HEK293 (cell line): ENCODE results near the gene PC.

Experiments used
- CTCF ChIA-PET: fragments of 350-600 bp; formaldehyde crosslinking; extraction: SDS; loops from one replicate; lab custom pipeline; 2021; ENCODE audit warnings: antibody characterized with exemption; lab: Yijun Ruan, JAX
- POLR2A ChIA-PET: fragments of 300-600 bp; formaldehyde crosslinking; extraction: SDS; loops from one replicate; lab custom pipeline; 2020; ENCODE audit warnings: antibody characterized with exemption, inconsistent platforms; lab: Yijun Ruan, JAX
- H3K27ac ChIP-seq: fragments of 200-500 bp; sonication (Bioruptor generic); 2 replicates; pipeline ENCODE4 v1.5.1; 2014; ENCODE audit warnings: low read depth, low read length, control low read depth, inconsistent platforms; ENCODE audit errors: extremely low read depth
- H3K36me3 ChIP-seq, 2 experiments: fragments of 200-500 bp in 1 of 2; sonication (Bioruptor generic) in 1 of 2; 1 replicate in 1 of 2; 2 replicates in 1 of 2; pipeline ENCODE4 v1.5.1; 2014 to 2017; ENCODE audit warnings: inconsistent platforms in 2 of 2, low read length in 2 of 2; ENCODE audit not compliant: control insufficient read depth in 2 of 2, insufficient read depth in 1 of 2
- H3K4me1 ChIP-seq: fragments of 200-500 bp; sonication (Bioruptor generic); 2 replicates; pipeline ENCODE4 v1.5.1; 2014; ENCODE audit warnings: mild to moderate bottlenecking, low read length, inconsistent platforms; ENCODE audit not compliant: control insufficient read depth, insufficient read depth
- H3K4me3 ChIP-seq: 2 replicates; pipeline ENCODE4 v1.5.1; 2011; ENCODE audit warnings: low read depth, mild to moderate bottlenecking, control low read depth, low read length, moderate library complexity
- H3K9me3 ChIP-seq: fragments of 200-500 bp; sonication (Bioruptor generic); 2 replicates; pipeline ENCODE4 v1.5.1; 2014; ENCODE audit warnings: low read depth, low read length, inconsistent platforms; ENCODE audit not compliant: control insufficient read depth, insufficient read depth
- GLI2 ChIP-seq: fragments of 450-650 bp; formaldehyde crosslinking; IDR thresholded peaks from 2 replicates; pipeline ENCODE4; 2017; ENCODE audit warnings: missing biosample characterization, missing genetic modification characterization, low read depth, borderline replicate concordance
- PRDM1 ChIP-seq: fragments of 450-650 bp; formaldehyde crosslinking; IDR thresholded peaks from 2 replicates; pipeline ENCODE4; 2016; ENCODE audit warnings: missing biosample characterization, missing genetic modification characterization
- SCRT1 ChIP-seq: fragments of 450-650 bp; formaldehyde crosslinking; IDR thresholded peaks from 2 replicates; pipeline ENCODE4 v1.5.1; 2016; ENCODE audit warnings: missing biosample characterization, missing genetic modification characterization, borderline replicate concordance
- ZBTB1 ChIP-seq: fragments of 450-650 bp; formaldehyde crosslinking; IDR thresholded peaks from 2 replicates; pipeline ENCODE4 v1.5.1; 2016; ENCODE audit warnings: missing biosample characterization, missing genetic modification characterization
- ZNF132 ChIP-seq: fragments of 450-650 bp; formaldehyde crosslinking; IDR thresholded peaks from 2 replicates; pipeline ENCODE4 v1.5.1; 2017; ENCODE audit warnings: missing biosample characterization, missing genetic modification characterization, borderline replicate concordance
- ZNF146 ChIP-seq: fragments of 450-650 bp; formaldehyde crosslinking; IDR thresholded peaks from 2 replicates; pipeline ENCODE4 v1.5.1; 2016; ENCODE audit warnings: missing biosample characterization, missing genetic modification characterization
- ZNF169 ChIP-seq: fragments of 450-650 bp; formaldehyde crosslinking; IDR thresholded peaks from 2 replicates; pipeline ENCODE4 v1.5.1; 2016; ENCODE audit warnings: missing biosample characterization, missing genetic modification characterization
- ZNF239 ChIP-seq: fragments of 450-650 bp; formaldehyde crosslinking; IDR thresholded peaks from 2 replicates; pipeline ENCODE4 v1.5.1; 2016; ENCODE audit warnings: missing biosample characterization, missing genetic modification characterization
- ZNF274 ChIP-seq, 2 experiments: fragments of 200-500 bp in 1 of 2; fragments of 450-650 bp in 1 of 2; sonication (Bioruptor generic) in 1 of 2; formaldehyde crosslinking in 1 of 2; IDR thresholded peaks; 2 replicates each; pipeline versions ENCODE4 v1.5.1 to v1.6.1; 2014 to 2016; ENCODE audit warnings: borderline replicate concordance in 1 of 2, inconsistent platforms in 1 of 2, low read length in 1 of 2, missing biosample characterization in 1 of 2, missing genetic modification characterization in 1 of 2
- ZNF292 ChIP-seq: fragments of 450-650 bp; formaldehyde crosslinking; IDR thresholded peaks from 2 replicates; pipeline ENCODE4 v1.5.1; 2016; ENCODE audit warnings: low read depth, missing biosample characterization, missing genetic modification characterization, borderline replicate concordance
- ZNF423 ChIP-seq: fragments of 450-650 bp; formaldehyde crosslinking; IDR thresholded peaks from 2 replicates; pipeline ENCODE4 v1.5.1; 2016; ENCODE audit warnings: missing biosample characterization, missing genetic modification characterization
- ZNF660 ChIP-seq: fragments of 450-650 bp; IDR thresholded peaks from 2 replicates; pipeline ENCODE4 v1.5.1; 2018; ENCODE audit warnings: missing biosample characterization, mild to moderate bottlenecking, missing genetic modification characterization
- ZNF747 ChIP-seq: fragments of 450-650 bp; formaldehyde crosslinking; IDR thresholded peaks from 2 replicates; pipeline ENCODE4 v1.5.1; 2016; ENCODE audit warnings: missing biosample characterization, missing genetic modification characterization
- ZXDB ChIP-seq: fragments of 450-650 bp; formaldehyde crosslinking; IDR thresholded peaks from 2 replicates; pipeline ENCODE4 v1.5.1; 2016; ENCODE audit warnings: missing biosample characterization, missing genetic modification characterization
- TF ChIP-seq, protein P1 (sequence below): fragments of 450-650 bp; formaldehyde crosslinking; IDR thresholded peaks from 2 replicates; pipeline ENCODE4 v1.5.1; 2016; ENCODE audit warnings: missing biosample characterization, missing genetic modification characterization
- TF ChIP-seq, protein P2 (sequence below): fragments of 450-650 bp; formaldehyde crosslinking; IDR thresholded peaks from 2 replicates; pipeline ENCODE4 v1.5.1; 2016; ENCODE audit warnings: missing biosample characterization, missing genetic modification characterization
- TF ChIP-seq, protein P3 (sequence below): fragments of 450-650 bp; formaldehyde crosslinking; IDR thresholded peaks from 2 replicates; pipeline ENCODE4 v1.5.1; 2017; ENCODE audit warnings: missing biosample characterization, missing genetic modification characterization
- TF ChIP-seq, protein P4 (sequence below): fragments of 450-650 bp; formaldehyde crosslinking; IDR thresholded peaks from 2 replicates; pipeline ENCODE4 v1.5.1; 2016; ENCODE audit warnings: missing biosample characterization, missing genetic modification characterization
- TF ChIP-seq, protein P5 (sequence below): fragments of 450-650 bp; formaldehyde crosslinking; IDR thresholded peaks from 2 replicates; pipeline ENCODE4 v1.5.1; 2016; ENCODE audit warnings: missing biosample characterization, missing genetic modification characterization
- TF ChIP-seq, protein P6 (sequence below): fragments of 450-650 bp; formaldehyde crosslinking; IDR thresholded peaks from 2 replicates; pipeline ENCODE4 v1.5.1; 2016; ENCODE audit warnings: missing biosample characterization, missing genetic modification characterization

The PC gene

DNA sequence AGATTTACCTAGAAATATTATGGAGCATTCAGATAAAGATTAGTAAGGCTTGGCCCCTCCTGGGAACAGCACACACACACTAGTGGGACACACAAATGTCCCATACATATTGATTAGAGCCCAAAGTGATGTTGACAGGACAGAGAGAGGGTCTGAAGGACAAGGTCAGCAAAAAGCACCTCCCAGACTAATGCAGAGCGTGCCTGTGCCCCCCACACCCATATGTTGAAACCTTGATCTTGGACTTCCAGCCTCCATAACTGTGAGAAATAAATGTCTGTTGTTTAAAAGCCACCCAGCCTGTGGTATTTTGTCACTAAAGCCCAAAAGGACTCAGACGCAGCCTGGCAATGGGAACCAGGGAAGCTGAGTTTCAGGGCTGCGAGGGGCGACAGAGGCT lies 73.7 kb downstream of the PC start:
- POLR2A ChIA-PET = no interaction called here
- no peak overlapping the region for H3K4me3 ChIP-seq
- no peaks in the 10 kb centered on the region for H3K9me3 ChIP-seq
- H3K27ac ChIP-seq = no peak overlapping the region
- H3K36me3 ChIP-seq = no peaks in the 10 kb centered on the region
- no peaks in the 10 kb centered on the region for H3K4me1 ChIP-seq
- CTCF ChIA-PET = interaction anchor here (0.6 to 4.1 kb wide), 9 partner anchors 10 to 189 kb away, joined by 3 to 24 read pairs (median 4); partner anchors contain the start of gene C11orf86
- TF ChIP-seq ZNF747 (no peak), ZNF146 (no peak), SCRT1 (tag by site-specific recombination) (no peak), ZNF239 (tag by site-specific recombination) (no peak)
- TF ChIP-seq, protein P1, sequence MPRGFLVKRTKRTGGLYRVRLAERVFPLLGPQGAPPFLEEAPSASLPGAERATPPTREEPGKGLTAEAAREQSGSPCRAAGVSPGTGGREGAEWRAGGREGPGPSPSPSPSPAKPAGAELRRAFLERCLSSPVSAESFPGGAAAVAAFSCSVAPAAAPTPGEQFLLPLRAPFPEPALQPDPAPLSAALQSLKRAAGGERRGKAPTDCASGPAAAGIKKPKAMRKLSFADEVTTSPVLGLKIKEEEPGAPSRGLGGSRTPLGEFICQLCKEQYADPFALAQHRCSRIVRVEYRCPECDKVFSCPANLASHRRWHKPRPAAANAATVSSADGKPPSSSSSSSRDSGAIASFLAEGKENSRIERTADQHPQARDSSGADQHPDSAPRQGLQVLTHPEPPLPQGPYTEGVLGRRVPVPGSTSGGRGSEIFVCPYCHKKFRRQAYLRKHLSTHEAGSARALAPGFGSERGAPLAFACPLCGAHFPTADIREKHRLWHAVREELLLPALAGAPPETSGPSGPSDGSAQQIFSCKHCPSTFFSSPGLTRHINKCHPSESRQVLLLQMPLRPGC (tag by site-specific recombination) = no peak

DNA sequence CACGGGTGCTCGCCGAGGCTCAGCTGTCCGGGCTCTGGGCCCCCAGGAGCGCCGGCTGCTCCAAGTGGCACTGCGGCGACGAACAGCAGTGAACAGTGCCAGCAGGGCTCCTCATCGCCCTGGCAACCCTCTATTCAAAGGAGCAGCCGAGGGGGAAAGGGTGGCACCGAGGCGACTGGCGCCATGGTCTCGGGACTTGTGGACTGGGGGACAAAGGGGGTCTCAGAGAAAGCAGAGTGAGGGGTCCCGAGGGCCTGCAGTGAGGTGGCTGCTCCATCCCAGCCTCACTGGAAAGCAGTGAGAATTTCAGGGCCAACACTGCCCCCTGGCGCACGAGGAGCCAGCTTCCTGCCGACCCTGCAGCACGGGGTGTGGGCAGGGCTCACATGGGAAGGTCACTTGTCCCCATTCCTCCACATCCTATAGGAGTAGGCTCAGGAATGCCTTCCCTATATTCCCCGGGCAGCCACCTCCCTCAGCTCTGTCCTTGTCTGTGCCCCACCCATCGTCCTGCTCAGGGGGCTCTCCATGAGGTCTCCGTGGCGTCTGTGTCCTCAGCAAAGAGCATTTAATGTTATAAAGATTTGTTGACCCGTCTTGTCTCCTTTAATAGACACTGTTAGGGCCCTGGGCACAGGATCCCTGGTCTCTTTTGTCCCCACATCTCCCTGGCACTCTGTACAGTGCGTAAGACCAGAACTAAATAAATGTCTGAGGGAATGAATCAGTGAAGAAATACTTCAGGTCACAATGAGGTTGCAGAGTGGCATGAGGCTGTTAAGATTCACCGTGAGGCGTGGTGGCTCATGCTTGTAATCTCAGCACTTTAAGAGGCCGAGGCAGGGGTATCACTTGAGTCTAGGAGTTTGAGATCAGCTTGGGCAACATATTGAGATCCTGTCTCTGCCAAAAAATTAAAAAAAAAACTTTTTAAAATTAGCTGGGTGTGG lies 74.9 kb downstream of the PC start:
- ChIA-PET CTCF (interaction anchor here (0.5 to 4.1 kb wide), 20 partner anchors 8 to 445 kb away, joined by 3 to 24 read pairs (median 4); partner anchors contain the start of genes C11orf86 and RCE1), POLR2A (interaction anchor here (0.8 to 2.1 kb wide), 5 partner anchors 27 to 205 kb away, joined by 3 to 9 read pairs (median 4); partner anchors contain the start of genes RBM4B and RCE1)
- H3K27ac ChIP-seq = no peak overlapping the region
- H3K9me3 ChIP-seq = no peaks in the 10 kb centered on the region
- no peaks in the 10 kb centered on the region for H3K4me1 ChIP-seq
- no peak overlapping the region for H3K4me3 ChIP-seq
- H3K36me3 ChIP-seq = no peaks in the 10 kb centered on the region
- no peak for TF ChIP-seq ZNF274 (IDR thresholded peaks at IDR 0.05; ENCODE audit: low read length)
- no peak for TF ChIP-seq ZNF274 (tag by site-specific recombination; IDR thresholded peaks at IDR 0.05; ENCODE audit: borderline replicate concordance)
- TF ChIP-seq ZNF292 = no peak
- peak; percentile 35; the same call in 1 of the 2 replicates for TF ChIP-seq ZNF423 (tag by site-specific recombination)
- TF ChIP-seq, protein P2, sequence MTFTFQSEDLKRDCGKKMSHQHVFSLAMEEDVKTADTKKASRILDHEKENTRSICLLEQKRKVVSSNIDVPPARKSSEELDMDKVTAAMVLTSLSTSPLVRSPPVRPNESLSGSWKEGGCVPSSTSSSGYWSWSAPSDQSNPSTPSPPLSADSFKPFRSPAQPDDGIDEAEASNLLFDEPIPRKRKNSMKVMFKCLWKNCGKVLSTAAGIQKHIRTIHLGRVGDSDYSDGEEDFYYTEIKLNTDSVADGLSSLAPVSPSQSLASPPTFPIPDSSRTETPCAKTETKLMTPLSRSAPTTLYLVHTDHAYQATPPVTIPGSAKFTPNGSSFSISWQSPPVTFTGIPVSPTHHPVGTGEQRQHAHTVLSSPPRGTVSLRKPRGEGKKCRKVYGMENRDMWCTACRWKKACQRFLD (tag by site-specific recombination) = no peak
- TF ChIP-seq, protein P3, sequence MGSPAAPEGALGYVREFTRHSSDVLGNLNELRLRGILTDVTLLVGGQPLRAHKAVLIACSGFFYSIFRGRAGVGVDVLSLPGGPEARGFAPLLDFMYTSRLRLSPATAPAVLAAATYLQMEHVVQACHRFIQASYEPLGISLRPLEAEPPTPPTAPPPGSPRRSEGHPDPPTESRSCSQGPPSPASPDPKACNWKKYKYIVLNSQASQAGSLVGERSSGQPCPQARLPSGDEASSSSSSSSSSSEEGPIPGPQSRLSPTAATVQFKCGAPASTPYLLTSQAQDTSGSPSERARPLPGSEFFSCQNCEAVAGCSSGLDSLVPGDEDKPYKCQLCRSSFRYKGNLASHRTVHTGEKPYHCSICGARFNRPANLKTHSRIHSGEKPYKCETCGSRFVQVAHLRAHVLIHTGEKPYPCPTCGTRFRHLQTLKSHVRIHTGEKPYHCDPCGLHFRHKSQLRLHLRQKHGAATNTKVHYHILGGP (tag by site-specific recombination) = no peak
- TF ChIP-seq, protein P4, sequence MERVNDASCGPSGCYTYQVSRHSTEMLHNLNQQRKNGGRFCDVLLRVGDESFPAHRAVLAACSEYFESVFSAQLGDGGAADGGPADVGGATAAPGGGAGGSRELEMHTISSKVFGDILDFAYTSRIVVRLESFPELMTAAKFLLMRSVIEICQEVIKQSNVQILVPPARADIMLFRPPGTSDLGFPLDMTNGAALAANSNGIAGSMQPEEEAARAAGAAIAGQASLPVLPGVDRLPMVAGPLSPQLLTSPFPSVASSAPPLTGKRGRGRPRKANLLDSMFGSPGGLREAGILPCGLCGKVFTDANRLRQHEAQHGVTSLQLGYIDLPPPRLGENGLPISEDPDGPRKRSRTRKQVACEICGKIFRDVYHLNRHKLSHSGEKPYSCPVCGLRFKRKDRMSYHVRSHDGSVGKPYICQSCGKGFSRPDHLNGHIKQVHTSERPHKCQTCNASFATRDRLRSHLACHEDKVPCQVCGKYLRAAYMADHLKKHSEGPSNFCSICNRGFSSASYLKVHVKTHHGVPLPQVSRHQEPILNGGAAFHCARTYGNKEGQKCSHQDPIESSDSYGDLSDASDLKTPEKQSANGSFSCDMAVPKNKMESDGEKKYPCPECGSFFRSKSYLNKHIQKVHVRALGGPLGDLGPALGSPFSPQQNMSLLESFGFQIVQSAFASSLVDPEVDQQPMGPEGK (tag by site-specific recombination) = 0 out of 2 replicates have a peak, but pooled peaks have one; percentile 17
- no peak for TF ChIP-seq GLI2 (tag by site-specific recombination)
- no peak for TF ChIP-seq ZNF132 (tag by site-specific recombination)
- no peak for TF ChIP-seq ZBTB1 (tag by site-specific recombination)
- TF ChIP-seq ZNF660 (tag by site-specific recombination) = no peak
- no peak for TF ChIP-seq ZNF169 (tag by site-specific recombination)
- no peak for TF ChIP-seq ZXDB
- TF ChIP-seq PRDM1 (tag by site-specific recombination) = no peak
- TF ChIP-seq, protein P5, sequence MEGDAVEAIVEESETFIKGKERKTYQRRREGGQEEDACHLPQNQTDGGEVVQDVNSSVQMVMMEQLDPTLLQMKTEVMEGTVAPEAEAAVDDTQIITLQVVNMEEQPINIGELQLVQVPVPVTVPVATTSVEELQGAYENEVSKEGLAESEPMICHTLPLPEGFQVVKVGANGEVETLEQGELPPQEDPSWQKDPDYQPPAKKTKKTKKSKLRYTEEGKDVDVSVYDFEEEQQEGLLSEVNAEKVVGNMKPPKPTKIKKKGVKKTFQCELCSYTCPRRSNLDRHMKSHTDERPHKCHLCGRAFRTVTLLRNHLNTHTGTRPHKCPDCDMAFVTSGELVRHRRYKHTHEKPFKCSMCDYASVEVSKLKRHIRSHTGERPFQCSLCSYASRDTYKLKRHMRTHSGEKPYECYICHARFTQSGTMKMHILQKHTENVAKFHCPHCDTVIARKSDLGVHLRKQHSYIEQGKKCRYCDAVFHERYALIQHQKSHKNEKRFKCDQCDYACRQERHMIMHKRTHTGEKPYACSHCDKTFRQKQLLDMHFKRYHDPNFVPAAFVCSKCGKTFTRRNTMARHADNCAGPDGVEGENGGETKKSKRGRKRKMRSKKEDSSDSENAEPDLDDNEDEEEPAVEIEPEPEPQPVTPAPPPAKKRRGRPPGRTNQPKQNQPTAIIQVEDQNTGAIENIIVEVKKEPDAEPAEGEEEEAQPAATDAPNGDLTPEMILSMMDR (tag by site-specific recombination) = peak; percentile 63
- TF ChIP-seq, protein P6, sequence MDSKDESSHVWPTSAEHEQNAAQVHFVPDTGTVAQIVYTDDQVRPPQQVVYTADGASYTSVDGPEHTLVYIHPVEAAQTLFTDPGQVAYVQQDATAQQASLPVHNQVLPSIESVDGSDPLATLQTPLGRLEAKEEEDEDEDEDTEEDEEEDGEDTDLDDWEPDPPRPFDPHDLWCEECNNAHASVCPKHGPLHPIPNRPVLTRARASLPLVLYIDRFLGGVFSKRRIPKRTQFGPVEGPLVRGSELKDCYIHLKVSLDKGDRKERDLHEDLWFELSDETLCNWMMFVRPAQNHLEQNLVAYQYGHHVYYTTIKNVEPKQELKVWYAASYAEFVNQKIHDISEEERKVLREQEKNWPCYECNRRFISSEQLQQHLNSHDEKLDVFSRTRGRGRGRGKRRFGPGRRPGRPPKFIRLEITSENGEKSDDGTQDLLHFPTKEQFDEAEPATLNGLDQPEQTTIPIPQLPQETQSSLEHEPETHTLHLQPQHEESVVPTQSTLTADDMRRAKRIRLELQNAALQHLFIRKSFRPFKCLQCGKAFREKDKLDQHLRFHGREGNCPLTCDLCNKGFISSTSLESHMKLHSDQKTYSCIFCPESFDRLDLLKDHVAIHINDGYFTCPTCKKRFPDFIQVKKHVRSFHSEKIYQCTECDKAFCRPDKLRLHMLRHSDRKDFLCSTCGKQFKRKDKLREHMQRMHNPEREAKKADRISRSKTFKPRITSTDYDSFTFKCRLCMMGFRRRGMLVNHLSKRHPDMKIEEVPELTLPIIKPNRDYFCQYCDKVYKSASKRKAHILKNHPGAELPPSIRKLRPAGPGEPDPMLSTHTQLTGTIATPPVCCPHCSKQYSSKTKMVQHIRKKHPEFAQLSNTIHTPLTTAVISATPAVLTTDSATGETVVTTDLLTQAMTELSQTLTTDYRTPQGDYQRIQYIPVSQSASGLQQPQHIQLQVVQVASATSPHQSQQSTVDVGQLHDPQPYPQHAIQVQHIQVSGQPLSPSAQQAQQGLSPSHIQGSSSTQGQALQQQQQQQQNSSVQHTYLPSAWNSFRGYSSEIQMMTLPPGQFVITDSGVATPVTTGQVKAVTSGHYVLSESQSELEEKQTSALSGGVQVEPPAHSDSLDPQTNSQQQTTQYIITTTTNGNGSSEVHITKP (tag by site-specific recombination) = no peak
